Islet of Langerhans (tissue), 1 donor: ENCODE results near the gene MAP4K4.
A peak's percentile ranks its signal among the peaks of the same experiment; 100 is the strongest.

Experiments
- FAIRE-seq: peaks from one replicate; lab custom pipeline; 2011; peaks lifted over from hg19 to GRCh38; lab: Jason Lieb, UNC

Gene MAP4K4

DNA sequence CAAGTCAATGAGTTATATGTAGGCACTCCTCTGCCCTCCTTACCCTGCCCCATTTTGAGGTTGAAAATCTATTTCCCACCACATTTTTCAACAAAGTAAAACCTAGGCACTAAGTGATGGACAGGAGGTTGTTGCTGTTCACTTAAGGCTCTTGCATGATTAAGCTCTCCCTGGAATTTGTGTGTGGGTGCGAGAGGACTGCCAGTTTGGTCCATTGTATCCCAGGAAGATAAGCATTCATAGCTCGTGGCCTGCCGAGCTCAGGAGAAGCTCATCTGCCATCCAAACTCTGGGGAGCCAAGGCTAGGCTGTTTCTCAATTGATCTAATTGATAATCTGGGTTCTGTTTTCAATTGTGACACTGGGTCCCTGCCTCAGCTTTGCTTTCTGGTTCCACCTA, 4.7 kb upstream of the MAP4K4 start:
- FAIRE-seq = no peak

GRCh38 chr2:101693991-101694588, 3.4 kb upstream of the MAP4K4 start:
- no peak for FAIRE-seq

DNA sequence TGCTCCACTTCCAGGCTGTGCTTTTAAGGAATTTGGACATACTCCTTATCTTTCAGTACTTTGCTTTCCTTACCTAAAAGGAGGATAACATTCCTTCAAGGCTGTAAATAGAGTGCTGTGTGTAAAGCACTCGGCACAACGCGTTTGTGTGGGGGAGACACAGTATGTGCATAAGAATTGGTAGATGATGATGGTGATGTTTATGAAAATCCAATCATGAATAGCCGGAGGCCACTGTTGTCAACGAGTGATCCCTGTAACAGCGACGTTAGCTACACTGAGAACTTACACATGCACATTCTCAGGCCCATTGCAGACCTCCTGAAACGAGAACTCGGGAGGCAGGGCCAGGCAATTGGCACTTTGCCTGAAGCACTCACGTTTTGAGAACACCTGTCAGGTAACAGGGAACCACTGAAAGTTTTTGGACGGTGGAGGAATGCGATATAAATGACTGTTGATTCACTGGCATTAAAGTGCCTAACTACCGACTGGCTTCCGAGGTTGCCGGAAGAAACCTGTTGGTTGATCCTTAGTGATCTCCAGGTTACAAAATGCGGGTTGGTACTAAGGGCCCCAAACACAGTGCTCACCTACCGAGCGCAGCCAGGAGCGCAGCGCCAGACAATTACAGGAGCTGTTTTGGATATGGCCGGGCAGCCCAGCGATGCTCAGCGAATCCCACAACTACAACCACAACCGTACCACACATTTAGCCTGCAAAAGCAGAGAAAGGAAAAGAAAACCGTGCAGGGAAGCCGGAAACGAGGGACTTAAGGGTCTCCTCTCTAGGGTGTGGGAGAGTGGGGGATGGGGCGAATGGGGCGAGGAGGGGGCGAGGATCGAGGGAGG, 1.0 kb upstream of the MAP4K4 start:
- FAIRE-seq = no peak

GRCh38 chr2:101698014-101698843, 722 bp downstream of the MAP4K4 start:
- FAIRE-seq = no peak

GRCh38 chr2:101698844-101699754, 1.6 kb downstream of the MAP4K4 start:
- FAIRE-seq = no peak

GRCh38 chr2:101699755-101700461, 2.4 kb downstream of the MAP4K4 start:
- no peak for FAIRE-seq

DNA sequence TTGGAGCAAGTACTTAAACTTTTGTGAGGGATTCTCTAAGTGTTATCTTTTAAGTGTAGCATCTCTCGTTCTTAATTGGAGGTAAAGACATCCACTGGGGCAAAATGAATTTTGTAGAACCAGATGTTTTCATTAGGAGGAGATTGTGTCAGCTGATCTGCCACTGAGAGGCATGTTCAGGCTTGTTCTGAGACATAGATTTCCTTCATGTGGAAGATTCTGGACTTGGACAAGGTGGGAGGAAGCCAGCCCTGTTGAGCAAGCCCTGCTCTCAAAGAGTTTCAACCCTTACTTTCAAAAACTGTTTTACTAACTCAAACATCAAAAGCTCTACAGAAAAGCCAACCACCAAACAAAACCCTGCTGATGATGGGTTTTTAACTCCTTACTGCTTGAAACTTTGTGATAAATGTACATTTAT, 6.5 kb downstream of the MAP4K4 start:
- no peak for FAIRE-seq

GRCh38 chr2:101704816-101705578, 7.5 kb downstream of the MAP4K4 start:
- no peak for FAIRE-seq

DNA sequence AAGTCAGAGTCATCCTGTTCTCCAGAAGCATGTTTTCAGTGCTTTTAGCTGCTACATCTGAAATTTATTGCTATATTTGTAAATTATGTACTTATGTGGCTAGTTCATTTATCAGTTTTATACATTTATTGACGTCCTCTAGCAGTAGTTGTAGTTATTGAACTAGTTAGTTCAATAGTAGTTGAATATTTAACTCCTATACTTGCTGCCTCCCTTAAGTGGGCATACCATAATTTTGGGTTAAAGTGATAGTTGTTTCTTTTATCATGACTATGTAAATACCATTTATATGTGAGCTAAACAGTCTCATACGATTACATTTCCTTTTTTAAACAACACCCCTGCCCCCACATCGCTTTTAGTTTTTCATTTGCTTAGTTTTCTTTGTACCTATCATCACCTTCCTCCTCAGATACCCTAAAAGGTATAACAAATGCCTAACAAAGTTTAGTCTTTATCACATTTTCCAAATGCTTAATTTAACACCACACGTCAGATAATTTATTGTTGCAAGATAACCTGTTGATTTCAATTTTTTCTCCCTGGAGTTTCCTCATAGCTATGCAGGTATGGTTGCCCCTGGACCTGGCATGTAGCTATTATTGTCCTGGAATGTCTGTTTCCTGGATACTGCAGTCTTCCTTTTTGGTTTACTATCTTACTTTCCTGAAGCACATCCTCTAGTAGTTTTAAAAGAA, 8.8 kb downstream of the MAP4K4 start:
- no peak for FAIRE-seq

DNA sequence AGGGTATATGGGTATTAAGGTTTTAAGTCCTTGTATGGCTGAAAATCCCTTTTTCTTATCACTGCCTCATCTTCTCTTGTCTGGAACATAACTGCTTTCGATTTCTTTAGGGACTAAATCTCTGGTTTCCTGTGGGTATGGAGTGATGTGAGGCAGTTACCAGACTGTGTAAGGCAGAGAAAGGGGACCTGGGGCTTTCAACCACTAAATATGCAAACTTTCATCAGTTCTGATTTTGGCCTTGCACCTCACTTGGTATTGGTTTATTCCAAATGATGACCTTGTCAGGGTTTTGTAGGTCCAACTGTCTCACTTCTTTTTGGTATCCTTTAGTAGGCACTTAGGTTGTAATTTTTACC, 9.3 kb downstream of the MAP4K4 start:
- FAIRE-seq = no peak

GRCh38 chr2:101710036-101710435, 12.5 kb downstream of the MAP4K4 start:
- peak; percentile 17 for FAIRE-seq

DNA sequence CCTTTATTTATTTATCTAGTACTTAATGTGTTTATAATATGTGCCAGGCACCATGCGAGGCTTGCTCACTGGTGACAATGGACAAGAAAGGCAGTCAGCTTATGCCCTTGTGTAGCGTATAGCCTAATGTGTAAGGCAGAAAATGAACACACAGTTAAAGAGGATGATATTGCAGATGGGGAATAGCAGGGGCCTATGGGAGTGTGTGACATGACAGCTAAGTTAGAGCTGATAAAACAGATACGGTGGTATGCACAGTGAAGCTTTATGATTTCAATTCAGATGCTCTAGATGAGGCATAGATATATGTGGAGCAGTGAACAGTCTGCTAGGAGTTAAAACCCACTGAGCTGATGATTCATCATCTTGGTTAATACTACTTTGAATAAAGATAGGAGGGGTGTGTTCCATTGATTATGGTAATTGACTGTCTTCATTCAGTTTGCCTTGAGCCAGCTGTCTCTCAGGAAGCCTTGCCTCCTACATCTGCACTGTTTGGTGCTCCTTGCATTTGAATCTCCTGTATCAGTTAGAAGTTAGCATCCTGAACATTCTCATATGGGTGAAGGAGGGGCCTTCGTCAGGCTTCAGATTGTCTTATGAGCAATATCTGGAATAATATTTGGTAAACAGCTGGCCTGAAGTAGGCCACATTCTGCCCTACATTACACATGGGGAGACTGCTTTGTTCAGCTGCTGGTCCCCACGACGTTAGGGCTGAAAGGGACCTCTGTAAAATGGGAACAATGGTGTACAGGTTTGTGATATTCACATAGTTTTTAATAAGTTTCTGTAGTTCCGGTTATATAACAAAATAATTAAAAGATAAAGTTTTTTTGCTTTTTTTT, 13.2 kb downstream of the MAP4K4 start:
- FAIRE-seq = no peak

DNA sequence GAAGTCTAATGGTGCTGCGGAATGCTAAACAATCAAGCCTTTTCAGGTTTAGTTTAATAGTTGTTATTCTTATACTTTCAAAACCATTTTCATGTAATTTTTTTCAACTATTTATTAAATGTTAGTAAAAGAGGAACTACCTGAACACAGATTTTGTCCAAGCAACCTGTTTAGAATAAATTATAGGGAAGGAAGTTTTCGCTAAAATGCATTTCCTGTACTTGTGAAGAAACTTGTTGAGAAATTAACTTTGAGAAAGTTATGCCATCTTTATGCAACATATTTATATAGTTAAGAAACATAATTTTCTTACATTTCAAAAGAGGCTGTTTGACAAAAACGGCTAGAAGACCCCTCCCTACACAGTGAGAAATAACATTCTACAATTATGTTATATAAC, 16.6 kb downstream of the MAP4K4 start:
- FAIRE-seq = no peak

DNA sequence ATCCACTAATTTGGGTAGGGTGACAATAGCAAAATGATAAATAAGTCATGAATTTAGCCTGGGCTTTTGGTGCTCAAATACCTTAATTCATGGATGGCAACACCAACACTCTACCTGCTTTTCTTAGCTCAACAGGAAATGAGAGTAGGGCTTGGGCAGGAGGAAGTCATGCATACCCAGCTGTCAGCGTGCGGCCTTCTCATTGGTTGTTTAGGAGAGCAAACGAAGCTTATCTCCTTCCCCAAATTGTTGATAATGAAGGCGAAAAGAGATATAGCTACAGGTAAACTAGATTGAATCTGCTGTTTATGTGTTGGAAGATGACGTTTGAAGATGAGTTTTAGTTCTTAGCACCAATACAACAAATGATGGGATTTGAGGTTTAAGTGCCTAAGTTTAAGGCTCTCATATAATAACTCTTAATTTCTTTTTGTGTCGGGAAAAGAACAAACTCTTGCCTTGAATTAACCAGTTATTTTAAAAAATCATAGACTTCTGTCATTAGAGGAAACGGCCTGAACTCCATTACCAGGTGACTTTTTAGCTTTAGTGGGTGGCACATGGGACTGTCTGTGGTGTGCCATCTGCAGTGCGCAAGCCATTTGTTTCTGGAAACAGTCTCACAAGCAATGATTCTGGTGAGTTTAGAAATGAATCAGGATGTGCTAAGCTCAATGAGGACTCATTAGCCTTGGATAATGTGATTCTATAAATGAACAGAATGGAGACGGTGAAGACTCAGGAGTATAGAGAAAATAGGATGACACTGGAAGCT, 19.8 kb downstream of the MAP4K4 start:
- no peak for FAIRE-seq

GRCh38 chr2:101718479-101718878, 21.0 kb downstream of the MAP4K4 start:
- no peak for FAIRE-seq

DNA sequence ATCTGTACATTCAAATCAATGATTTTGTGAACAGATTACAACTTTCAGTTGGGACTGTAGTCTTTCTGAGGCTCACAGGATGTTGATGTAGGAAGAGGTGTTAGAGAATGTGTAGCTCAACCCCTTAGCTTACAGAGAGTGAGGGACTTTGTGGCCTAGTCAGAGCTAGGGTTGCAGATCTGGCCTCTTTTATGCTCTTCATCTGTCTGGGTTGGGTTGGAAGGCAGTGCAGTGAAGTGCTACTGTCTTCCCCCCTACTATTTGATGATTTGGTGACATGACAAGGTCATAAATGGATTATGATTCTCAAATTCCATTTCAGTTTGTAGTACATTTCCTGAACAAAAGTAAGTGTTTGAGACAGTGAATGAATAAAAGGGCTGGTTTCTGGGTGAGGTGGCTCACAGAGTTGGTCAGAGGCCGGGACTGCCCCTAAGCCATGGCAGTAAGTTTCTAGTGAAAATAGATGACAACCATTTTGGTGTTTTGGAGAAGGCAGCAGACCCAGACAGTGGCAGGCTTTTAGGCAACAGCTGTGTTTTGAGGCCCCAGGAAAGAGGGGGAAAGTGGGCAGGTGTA, 21.6 kb downstream of the MAP4K4 start:
- FAIRE-seq = no peak

DNA sequence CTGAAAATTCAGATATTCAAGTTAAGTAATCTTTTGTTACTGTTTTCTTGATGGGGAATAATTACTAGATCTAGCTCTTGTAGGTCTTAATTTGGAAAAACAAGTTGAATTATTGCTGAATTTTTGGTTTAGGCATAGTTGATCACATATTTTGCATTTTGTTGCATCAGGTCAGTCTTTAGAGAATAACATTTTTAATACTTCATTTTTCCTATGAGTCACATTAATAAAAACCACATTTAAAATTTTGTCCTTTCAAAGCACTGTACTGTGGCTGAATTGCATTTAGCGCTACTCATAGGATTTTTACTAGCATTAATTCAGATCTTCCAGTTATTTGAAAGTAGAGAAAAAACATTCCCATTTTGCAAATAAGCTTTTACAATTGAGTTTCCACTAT, 23.2 kb downstream of the MAP4K4 start:
- FAIRE-seq = no peak

- FAIRE-seq = no peak
Observed at GRCh38 chr2:101722864-101723263, 25.4 kb downstream of the MAP4K4 start.
